A673 (cell line): ENCODE data around the gene RNU7-1. TPM values are rescaled to one million over a fixed set of nuclear protein-coding genes. Genes with fewer than 3 reads are reported as not detected.

Source experiments
- BruUV-seq: library from RNA; stranded (reverse); fragments of 400-500 nt; replicated peaks from 2 replicates; lab custom pipeline; 2021; lab: Mats Ljungman, UMichigan
- CTCF ChIA-PET: fragments of 300-600 bp; sonication (Branson Sonifier 250); formaldehyde crosslinking; loops from one replicate; lab custom pipeline; 2022; ENCODE audit warnings: antibody characterized with exemption; lab: Charles Lee
- POLR2A ChIA-PET: fragments of 300-600 bp; sonication (Branson Sonifier 250); formaldehyde crosslinking; loops from one replicate; lab custom pipeline; 2022; ENCODE audit warnings: antibody characterized with exemption; ENCODE audit not compliant: low non-redundant PET; lab: Charles Lee
- DNase-seq: peaks from one replicate; pipeline ENCODE4 v3.0.0-alpha.2; 2015; ENCODE audit warnings: low spot score
- H3K27ac ChIP-seq: fragments of 200-600 bp; sonication (generic); 2 replicates; pipeline ENCODE4 v1.5.1; 2016; ENCODE audit warnings: mixed run types, low read depth, mild to moderate bottlenecking, mixed read lengths, antibody characterized with exemption, low read length; ENCODE audit not compliant: poor library complexity, severe bottlenecking
- H3K27me3 ChIP-seq: fragments of 200-600 bp; sonication (generic); replicated peaks from 2 replicates; pipeline ENCODE4 v1.6.1; 2017; ENCODE audit warnings: mixed run types, low read depth, mild to moderate bottlenecking, mixed read lengths, antibody characterized with exemption, low read length; ENCODE audit not compliant: insufficient read depth, poor library complexity
- H3K36me3 ChIP-seq: fragments of 200-600 bp; sonication (generic); 2 replicates; pipeline ENCODE4 v1.6.1; 2016; ENCODE audit warnings: mixed run types, mild to moderate bottlenecking, mixed read lengths, antibody characterized with exemption, low read length; ENCODE audit not compliant: insufficient read depth, poor library complexity, severe bottlenecking
- H3K4me1 ChIP-seq: fragments of 200-600 bp; sonication (generic); 2 replicates; pipeline ENCODE4 v1.6.1; 2017; ENCODE audit warnings: mixed run types, mild to moderate bottlenecking, mixed read lengths, antibody characterized with exemption, low read length; ENCODE audit not compliant: insufficient read depth, poor library complexity, severe bottlenecking
- H3K4me3 ChIP-seq: fragments of 200-600 bp; sonication (generic); 2 replicates; pipeline ENCODE4 v1.5.1; 2016; ENCODE audit warnings: low read depth, mixed run types, mild to moderate bottlenecking, mixed read lengths, low read length; ENCODE audit not compliant: poor library complexity, severe bottlenecking
- H3K9me3 ChIP-seq: fragments of 200-600 bp; sonication (generic); 2 replicates; pipeline ENCODE4 v1.6.1; 2016; ENCODE audit warnings: mixed run types, low read depth, mild to moderate bottlenecking, mixed read lengths, antibody characterized with exemption, low read length; ENCODE audit not compliant: poor library complexity, severe bottlenecking
- CTCF ChIP-seq: fragments of 300-800, 200-600 bp; sonication (generic); conservative IDR thresholded peaks from 2 replicates; pipeline ENCODE4 v1.5.1; 2017; ENCODE audit warnings: low read depth, mild to moderate bottlenecking, antibody characterized with exemption, low read length, moderate library complexity, mixed read lengths
- EZH2 ChIP-seq: fragments of 200-600 bp; sonication (generic); IDR thresholded peaks from 2 replicates; pipeline ENCODE4 v1.6.1; 2017; ENCODE audit warnings: borderline replicate concordance, low read depth, mild to moderate bottlenecking, mixed read lengths, antibody characterized with exemption, low read length; ENCODE audit not compliant: poor library complexity, severe bottlenecking
- intact Hi-C: fragments of 100-400 bp; cut with micrococcal nuclease; formaldehyde crosslinking; loops from one replicate; pipeline ENCODE4 v1.10.0; 2022; ENCODE audit not compliant: unreplicated experiment
- total RNA-seq: library from RNA; stranded (reverse); gene quantifications from 2 replicates; pipeline ENCODE4 v1.2.3, GENCODE V29; 2021

Gene RNU7-1
- total RNA-seq, 1 experiment from 2014 or later, result not detected

- H3K9me3 ChIP-seq, result no peaks in the 10 kb centered on the region
- H3K27me3 ChIP-seq, result no peaks in the 10 kb centered on the region
- TF ChIP-seq EZH2, result no peak
- no peak for TF ChIP-seq CTCF
- H3K4me1 ChIP-seq, result peaks cover 16% of the 10 kb centered on the region
- no TSS peak for BruUV-seq
- ChIA-PET POLR2A (no interaction called here), CTCF (no interaction called here)
- intact Hi-C loops, result loop anchor here (5.0 kb wide), 2 partner anchors 64 to 184 kb away; partner anchors contain the start of genes MLF2 and SPSB2
- H3K4me3 ChIP-seq, result no peak overlapping the region
- H3K27ac ChIP-seq, result peak overlapping the region; percentile 98
- peaks cover 59% of the 10 kb centered on the region for H3K36me3 ChIP-seq
- DNase-seq, result no peak
These were observed 7.4 kb upstream of the RNU7-1 start for GRCh38 chr12:6936194-6936635.

GRCh38 chr12:6936636-6937480, 6.8 kb upstream of the RNU7-1 start:
- TF ChIP-seq CTCF, result no peak
- TF ChIP-seq EZH2, result no peak
- DNase-seq, result no peak
- Histone ChIP-seq H3K4me3 (peak overlapping the region; percentile 62), H3K9me3 (no peaks in the 10 kb centered on the region), H3K36me3 (peaks cover 65% of the 10 kb centered on the region), H3K27me3 (no peaks in the 10 kb centered on the region), H3K27ac (peak overlapping the region; percentile 98), H3K4me1 (peaks cover 16% of the 10 kb centered on the region)
- intact Hi-C loops, result loop anchor here (5.0 kb wide), 2 partner anchors 65 to 185 kb away; partner anchors contain the start of genes MLF2 and SPSB2
- ChIA-PET POLR2A (interaction anchor here (0.7 to 1.1 kb wide), 2 partner anchors 66 to 248 kb away, joined by 3 to 4 read pairs; partner anchors contain the start of gene ZNF384), CTCF (interaction anchor here (0.9 to 1.6 kb wide), 2 partner anchors 64 to 68 kb away, joined by 4 read pairs; partner anchors contain the start of gene SPSB2)
- TSS peak; percentile 36 for BruUV-seq

GRCh38 chr12:6937481-6938352, 5.9 kb upstream of the RNU7-1 start:
- Histone ChIP-seq H3K27ac (peak overlapping the region; percentile 98), H3K36me3 (peaks cover 65% of the 10 kb centered on the region), H3K27me3 (no peaks in the 10 kb centered on the region), H3K9me3 (no peaks in the 10 kb centered on the region), H3K4me3 (peak overlapping the region; percentile 62), H3K4me1 (peaks cover 16% of the 10 kb centered on the region)
- TSS peak; percentile 70 for BruUV-seq
- CTCF ChIA-PET, result interaction anchor here (0.5 to 1.6 kb wide), 6 partner anchors 12 to 134 kb away, joined by 3 to 11 read pairs (median 4); partner anchors contain the start of genes LRRC23 and SPSB2
- DNase-seq, result peak; percentile 98
- no peak for TF ChIP-seq EZH2
- TF ChIP-seq CTCF, result peak; percentile 99
- intact Hi-C loops, result loop anchor here (2.0 to 5.0 kb wide), 3 partner anchors 13 to 185 kb away; partner anchors contain the start of genes MLF2 and SPSB2
- POLR2A ChIA-PET, result interaction anchor here (0.6 to 1.1 kb wide), 2 partner anchors 67 to 248 kb away, joined by 3 to 4 read pairs; partner anchors contain the start of gene ZNF384
